HCT116 (cell line): ENCODE measurements around the gene ADGRE2. TPM values are rescaled to one million over a fixed set of nuclear protein-coding genes. Genes with fewer than 3 reads are reported as not detected.

Experiments used
- ATAC-seq: fragments of 200-7000 bp; cut with Tn5 transposase; 2 replicates; pipeline ENCODE4 v1.9.1; 2020; ENCODE audit warnings: mild to moderate bottlenecking, moderate library complexity
- BruUV-seq: library from RNA; stranded (reverse); fragments of 400-500 nt; replicated peaks from 2 replicates; lab custom pipeline; 2021; lab: Mats Ljungman, UMichigan
- CTCF ChIA-PET: fragments of 300-600 bp; sonication (Branson Sonifier 250); formaldehyde crosslinking; loops from one replicate; lab custom pipeline; 2021; ENCODE audit warnings: antibody characterized with exemption; lab: Charles Lee
- POLR2A ChIA-PET: fragments of 300-600, 350-600 bp; sonication (Branson Sonifier 250); formaldehyde crosslinking; loops from one replicate; lab custom pipeline; 2021; ENCODE audit warnings: antibody characterized with exemption; lab: Charles Lee
- RAD21 ChIA-PET, 2 experiments: fragments of 300-600 bp; sonication (Branson Sonifier 250); formaldehyde crosslinking; loops; one replicate each; lab custom pipeline; 2023; ENCODE audit warnings: low total read pairs in 2 of 2; ENCODE audit not compliant: uncharacterized antibody in 2 of 2, unreplicated experiment in 2 of 2, low non-redundant PET in 1 of 2; lab: Charles Lee
- DNase-seq: peaks from one replicate; pipeline ENCODE4 v3.0.0-alpha.2; 2010; ENCODE audit warnings: low read depth, low spot score
- H2AFZ ChIP-seq: fragments of 200-600 bp; shearing (Covaris generic), sonication (generic); 2 replicates; pipeline ENCODE4 v1.6.1; 2017; ENCODE audit warnings: low read depth, mixed run types, mixed read lengths, antibody characterized with exemption, low read length; ENCODE audit not compliant: poor library complexity, severe bottlenecking
- H3K27ac ChIP-seq: 2 replicates; pipeline ENCODE4 v1.5.1; 2012; ENCODE audit warnings: low read depth, low read length
- H3K27me3 ChIP-seq: fragments of 200-600 bp; sonication (generic); 2 replicates; pipeline ENCODE4 v1.6.1; 2016; ENCODE audit warnings: mixed run types, low read length, mixed read lengths; ENCODE audit not compliant: insufficient read depth
- H3K36me3 ChIP-seq, 2 experiments: fragments of 200-500 bp in 1 of 2; fragments of 200-600 bp in 1 of 2; sonication (Bioruptor generic) in 1 of 2; sonication (generic) in 1 of 2; 2 replicates each; pipeline versions ENCODE4 v1.5.1 to v1.6.1; 2014 to 2016; ENCODE audit warnings: low read length in 2 of 2, inconsistent platforms in 1 of 2, mixed read lengths in 1 of 2, mixed run types in 1 of 2; ENCODE audit not compliant: insufficient read depth in 2 of 2, control insufficient read depth in 1 of 2
- H3K4me1 ChIP-seq, 2 experiments: fragments of 200-600 bp in 1 of 2; sonication (generic) in 1 of 2; 2 replicates each; pipeline versions ENCODE4 v1.5.1 to v1.6.1; 2012 to 2017; ENCODE audit warnings: low read length in 2 of 2, inconsistent platforms in 1 of 2, mild to moderate bottlenecking in 1 of 2, mixed read lengths in 1 of 2, mixed run types in 1 of 2, moderate library complexity in 1 of 2; ENCODE audit not compliant: insufficient read depth in 2 of 2, control insufficient read depth in 1 of 2
- H3K4me2 ChIP-seq: fragments of 200-600 bp; sonication (generic); 2 replicates; pipeline ENCODE4 v1.6.1; 2017; ENCODE audit warnings: mixed run types, low read length, mixed read lengths
- H3K4me3 ChIP-seq, 2 experiments: fragments of 200-600 bp in 1 of 2; sonication (generic) in 1 of 2; replicated peaks in 1 of 2; 2 replicates each; pipeline ENCODE4 v1.5.1; 2011 to 2016; ENCODE audit warnings: low read length in 2 of 2, control low read depth in 1 of 2, low read depth in 1 of 2, mild to moderate bottlenecking in 1 of 2, mixed read lengths in 1 of 2, mixed run types in 1 of 2
- H3K79me2 ChIP-seq: fragments of 200-600 bp; sonication (generic); 2 replicates; pipeline ENCODE4 v1.6.1; 2017; ENCODE audit warnings: mild to moderate bottlenecking, mixed run types, low read length, moderate library complexity, mixed read lengths; ENCODE audit not compliant: insufficient read depth
- H3K9ac ChIP-seq: fragments of 200-600 bp; sonication (generic); 2 replicates; pipeline ENCODE4 v1.6.1; 2016; ENCODE audit warnings: low read length, mixed read lengths
- H3K9me2 ChIP-seq: fragments of 200-600 bp; sonication (generic), shearing (Covaris generic); 2 replicates; pipeline ENCODE4 v1.6.1; 2017; ENCODE audit warnings: mixed run types, mild to moderate bottlenecking, moderate library complexity; ENCODE audit not compliant: insufficient read depth
- H3K9me3 ChIP-seq, 2 experiments: fragments of 200-500 bp in 1 of 2; fragments of 200-600 bp in 1 of 2; sonication (Bioruptor generic) in 1 of 2; sonication (generic) in 1 of 2; 2 replicates each; pipeline ENCODE4 v1.6.1; 2014 to 2017; ENCODE audit warnings: low read length in 2 of 2, mixed read lengths in 2 of 2, inconsistent platforms in 1 of 2, low read depth in 1 of 2, mild to moderate bottlenecking in 1 of 2, mixed run types in 1 of 2, moderate library complexity in 1 of 2; ENCODE audit not compliant: control insufficient read depth in 1 of 2, insufficient read depth in 1 of 2
- H4K20me1 ChIP-seq: fragments of 200-600 bp; sonication (generic), shearing (Covaris generic); 2 replicates; pipeline ENCODE4 v1.6.1; 2017; ENCODE audit warnings: mixed run types, mild to moderate bottlenecking, moderate library complexity; ENCODE audit not compliant: insufficient read depth
- ATF3 ChIP-seq: IDR thresholded peaks from 2 replicates; pipeline ENCODE4 v1.6.1; 2012
- CBX3 ChIP-seq: IDR thresholded peaks from 2 replicates; pipeline ENCODE4 v1.6.1; 2012; ENCODE audit warnings: low read depth
- CEBPB ChIP-seq: IDR thresholded peaks from 2 replicates; pipeline ENCODE4 v1.6.1; 2012; ENCODE audit warnings: low read depth
- EGR1 ChIP-seq: IDR thresholded peaks from 2 replicates; pipeline ENCODE4 v1.6.1; 2012; ENCODE audit warnings: low read depth
- ELF1 ChIP-seq: IDR thresholded peaks from 2 replicates; pipeline ENCODE4 v1.6.1; 2012; ENCODE audit warnings: low read depth, borderline replicate concordance
- EZH2 ChIP-seq: fragments of 200-600 bp; sonication (generic); IDR thresholded peaks from 2 replicates; pipeline ENCODE4 v1.6.1; 2017; ENCODE audit warnings: antibody characterized with exemption, mixed run types
- FOSL1 ChIP-seq: IDR thresholded peaks from 2 replicates; pipeline ENCODE4 v1.6.1; 2012; ENCODE audit warnings: low read depth
- POLR2AphosphoS5 ChIP-seq: IDR thresholded peaks from 2 replicates; pipeline ENCODE4 v1.6.1; 2011; ENCODE audit warnings: mild to moderate bottlenecking, low read depth, low read length, moderate library complexity
- RAD21 ChIP-seq: IDR thresholded peaks from 2 replicates; pipeline ENCODE4 v1.6.1; 2012; ENCODE audit warnings: low read depth, mild to moderate bottlenecking
- SIN3A ChIP-seq: IDR thresholded peaks from 2 replicates; pipeline ENCODE4 v1.6.1; 2012; ENCODE audit warnings: low read depth
- SRF ChIP-seq: IDR thresholded peaks from 2 replicates; pipeline ENCODE4 v1.6.1; 2012; ENCODE audit warnings: low read depth
- YY1 ChIP-seq: IDR thresholded peaks from 2 replicates; pipeline ENCODE4 v1.6.1; 2011; ENCODE audit warnings: low read length, low read depth, moderate library complexity, mild to moderate bottlenecking; ENCODE audit not compliant: insufficient replicate concordance; ENCODE audit errors: extremely low read depth
- ZFX ChIP-seq: fragments of 450-650 bp; IDR thresholded peaks from 2 replicates; pipeline ENCODE4 v1.6.1; 2017
- ZNF274 ChIP-seq: fragments of 200-500 bp; sonication (Bioruptor generic); IDR thresholded peaks from 2 replicates; pipeline ENCODE4 v1.6.1; 2014; ENCODE audit warnings: mild to moderate bottlenecking, low read depth, low read length, inconsistent platforms
- intact Hi-C: fragments of 100-400 bp; cut with micrococcal nuclease; formaldehyde crosslinking; loops from 2 replicates; pipeline ENCODE4 v1.10.0; 2022
- total RNA-seq: library from RNA; stranded (reverse); gene quantifications from one replicate; pipeline ENCODE4 v1.2.1, GENCODE V29; 2021; ENCODE audit not compliant: unreplicated experiment
- TF ChIP-seq, protein P1 (sequence below), 3 experiments: fragments of 200-600 bp in 1 of 3; sonication (generic) in 1 of 3; IDR thresholded peaks in 2 of 3; conservative IDR thresholded peaks in 1 of 3; 2 replicates each; pipeline ENCODE4 v1.5.1; 2012 to 2017; ENCODE audit warnings: low read depth in 2 of 3, low read length in 2 of 3, antibody characterized with exemption in 1 of 3, borderline replicate concordance in 1 of 3, control low read depth in 1 of 3, mild to moderate bottlenecking in 1 of 3, mixed read lengths in 1 of 3, mixed run types in 1 of 3, moderate library complexity in 1 of 3; ENCODE audit not compliant: insufficient read depth in 1 of 3
- TF ChIP-seq, protein P2 (sequence below): IDR thresholded peaks from 2 replicates; pipeline ENCODE4 v1.6.1; 2012; ENCODE audit warnings: low read depth
- TF ChIP-seq, protein P3 (sequence below): IDR thresholded peaks from 2 replicates; pipeline ENCODE4 v1.6.1; 2011; ENCODE audit warnings: mild to moderate bottlenecking, low read length, moderate library complexity; ENCODE audit not compliant: insufficient replicate concordance; ENCODE audit errors: extremely low read depth

ADGRE2 gene
- total RNA-seq, 1 experiment from 2014 or later, result 8.4 TPM

DNA sequence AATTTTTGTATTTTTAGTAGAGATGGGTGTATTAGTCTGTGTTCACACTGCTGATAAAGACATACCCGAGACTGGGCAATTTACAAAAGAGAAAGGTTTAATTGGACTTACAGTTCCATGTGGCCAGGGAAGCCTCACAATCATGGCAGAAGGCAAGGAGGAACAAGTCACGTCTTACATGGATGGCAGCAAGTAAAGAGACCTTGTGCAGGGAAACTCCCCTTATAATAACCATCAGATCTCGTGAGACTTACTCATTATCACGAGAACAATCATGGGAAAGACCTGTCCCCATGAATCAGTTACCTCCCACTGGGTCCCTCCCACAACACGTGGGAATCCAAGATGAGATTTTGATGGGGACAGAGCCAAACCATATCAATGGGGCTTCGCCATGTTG, 73.9 kb downstream of the ADGRE2 start:
- no peak overlapping the region for H3K27ac ChIP-seq
- no peaks in the 10 kb centered on the region for H3K27me3 ChIP-seq
- no peaks in the 10 kb centered on the region for H4K20me1 ChIP-seq
- RAD21 ChIA-PET, result no interaction called here
- ATAC-seq, result no peak
- no peak overlapping the region for H3K4me2 ChIP-seq
- POLR2A ChIA-PET, result no interaction called here
- no peak for DNase-seq
- no peak overlapping the region for H3K9ac ChIP-seq
- H3K79me2 ChIP-seq, result no peaks in the 10 kb centered on the region
- BruUV-seq, result no TSS peak
- CTCF ChIA-PET, result no interaction called here
- TF ChIP-seq EGR1 (no peak), YY1 (no peak), ZFX (no peak), ATF3 (no peak), ELF1 (no peak), CBX3 (no peak), SRF (no peak), EZH2 (no peak), SIN3A (no peak), RAD21 (no peak), POLR2AphosphoS5 (no peak), CEBPB (no peak), ZNF274 (no peak), FOSL1 (no peak)
- TF ChIP-seq, protein P1, sequence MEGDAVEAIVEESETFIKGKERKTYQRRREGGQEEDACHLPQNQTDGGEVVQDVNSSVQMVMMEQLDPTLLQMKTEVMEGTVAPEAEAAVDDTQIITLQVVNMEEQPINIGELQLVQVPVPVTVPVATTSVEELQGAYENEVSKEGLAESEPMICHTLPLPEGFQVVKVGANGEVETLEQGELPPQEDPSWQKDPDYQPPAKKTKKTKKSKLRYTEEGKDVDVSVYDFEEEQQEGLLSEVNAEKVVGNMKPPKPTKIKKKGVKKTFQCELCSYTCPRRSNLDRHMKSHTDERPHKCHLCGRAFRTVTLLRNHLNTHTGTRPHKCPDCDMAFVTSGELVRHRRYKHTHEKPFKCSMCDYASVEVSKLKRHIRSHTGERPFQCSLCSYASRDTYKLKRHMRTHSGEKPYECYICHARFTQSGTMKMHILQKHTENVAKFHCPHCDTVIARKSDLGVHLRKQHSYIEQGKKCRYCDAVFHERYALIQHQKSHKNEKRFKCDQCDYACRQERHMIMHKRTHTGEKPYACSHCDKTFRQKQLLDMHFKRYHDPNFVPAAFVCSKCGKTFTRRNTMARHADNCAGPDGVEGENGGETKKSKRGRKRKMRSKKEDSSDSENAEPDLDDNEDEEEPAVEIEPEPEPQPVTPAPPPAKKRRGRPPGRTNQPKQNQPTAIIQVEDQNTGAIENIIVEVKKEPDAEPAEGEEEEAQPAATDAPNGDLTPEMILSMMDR (IDR thresholded peaks at IDR 0.05 in 2 of 3, conservative IDR thresholded peaks at IDR 0.05 in 1 of 3; ENCODE audit: borderline replicate concordance in 1 of 3, insufficient read depth in 1 of 3, low read depth in 2 of 3, low read length in 2 of 3), result no peak
- TF ChIP-seq, protein P2, sequence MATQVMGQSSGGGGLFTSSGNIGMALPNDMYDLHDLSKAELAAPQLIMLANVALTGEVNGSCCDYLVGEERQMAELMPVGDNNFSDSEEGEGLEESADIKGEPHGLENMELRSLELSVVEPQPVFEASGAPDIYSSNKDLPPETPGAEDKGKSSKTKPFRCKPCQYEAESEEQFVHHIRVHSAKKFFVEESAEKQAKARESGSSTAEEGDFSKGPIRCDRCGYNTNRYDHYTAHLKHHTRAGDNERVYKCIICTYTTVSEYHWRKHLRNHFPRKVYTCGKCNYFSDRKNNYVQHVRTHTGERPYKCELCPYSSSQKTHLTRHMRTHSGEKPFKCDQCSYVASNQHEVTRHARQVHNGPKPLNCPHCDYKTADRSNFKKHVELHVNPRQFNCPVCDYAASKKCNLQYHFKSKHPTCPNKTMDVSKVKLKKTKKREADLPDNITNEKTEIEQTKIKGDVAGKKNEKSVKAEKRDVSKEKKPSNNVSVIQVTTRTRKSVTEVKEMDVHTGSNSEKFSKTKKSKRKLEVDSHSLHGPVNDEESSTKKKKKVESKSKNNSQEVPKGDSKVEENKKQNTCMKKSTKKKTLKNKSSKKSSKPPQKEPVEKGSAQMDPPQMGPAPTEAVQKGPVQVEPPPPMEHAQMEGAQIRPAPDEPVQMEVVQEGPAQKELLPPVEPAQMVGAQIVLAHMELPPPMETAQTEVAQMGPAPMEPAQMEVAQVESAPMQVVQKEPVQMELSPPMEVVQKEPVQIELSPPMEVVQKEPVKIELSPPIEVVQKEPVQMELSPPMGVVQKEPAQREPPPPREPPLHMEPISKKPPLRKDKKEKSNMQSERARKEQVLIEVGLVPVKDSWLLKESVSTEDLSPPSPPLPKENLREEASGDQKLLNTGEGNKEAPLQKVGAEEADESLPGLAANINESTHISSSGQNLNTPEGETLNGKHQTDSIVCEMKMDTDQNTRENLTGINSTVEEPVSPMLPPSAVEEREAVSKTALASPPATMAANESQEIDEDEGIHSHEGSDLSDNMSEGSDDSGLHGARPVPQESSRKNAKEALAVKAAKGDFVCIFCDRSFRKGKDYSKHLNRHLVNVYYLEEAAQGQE, result no peak
- TF ChIP-seq, protein P3, sequence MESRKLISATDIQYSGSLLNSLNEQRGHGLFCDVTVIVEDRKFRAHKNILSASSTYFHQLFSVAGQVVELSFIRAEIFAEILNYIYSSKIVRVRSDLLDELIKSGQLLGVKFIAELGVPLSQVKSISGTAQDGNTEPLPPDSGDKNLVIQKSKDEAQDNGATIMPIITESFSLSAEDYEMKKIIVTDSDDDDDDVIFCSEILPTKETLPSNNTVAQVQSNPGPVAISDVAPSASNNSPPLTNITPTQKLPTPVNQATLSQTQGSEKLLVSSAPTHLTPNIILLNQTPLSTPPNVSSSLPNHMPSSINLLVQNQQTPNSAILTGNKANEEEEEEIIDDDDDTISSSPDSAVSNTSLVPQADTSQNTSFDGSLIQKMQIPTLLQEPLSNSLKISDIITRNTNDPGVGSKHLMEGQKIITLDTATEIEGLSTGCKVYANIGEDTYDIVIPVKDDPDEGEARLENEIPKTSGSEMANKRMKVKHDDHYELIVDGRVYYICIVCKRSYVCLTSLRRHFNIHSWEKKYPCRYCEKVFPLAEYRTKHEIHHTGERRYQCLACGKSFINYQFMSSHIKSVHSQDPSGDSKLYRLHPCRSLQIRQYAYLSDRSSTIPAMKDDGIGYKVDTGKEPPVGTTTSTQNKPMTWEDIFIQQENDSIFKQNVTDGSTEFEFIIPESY, result no peak
- no peak overlapping the region for H2AFZ ChIP-seq
- H3K4me1 ChIP-seq, result no peaks in the 10 kb centered on the region
- no peaks in the 10 kb centered on the region for H3K9me2 ChIP-seq
- intact Hi-C loops, result no loop called here
- no peak overlapping the region for H3K4me3 ChIP-seq
- peaks cover 6 to 7% of the 10 kb centered on the region in 2 experiments; a peak in 3 of 4 replicates for H3K36me3 ChIP-seq
- H3K9me3 ChIP-seq, result no peaks in the 10 kb centered on the region
